SK-N-SH (cell line): Measurements from ENCODE around the gene TSSK2.

ENCODE experiments used
- CHD2 ChIP-seq: fragments of 150-350 bp; IDR thresholded peaks from 2 replicates; pipeline ENCODE4 v1.6.1; 2018; ENCODE audit warnings: low read length; ENCODE audit not compliant: partially characterized antibody
- CTCF ChIP-seq: fragments of 200-600 bp; sonication (generic); IDR thresholded peaks from 2 replicates; pipeline ENCODE4 v1.6.1; 2017; ENCODE audit warnings: antibody characterized with exemption, mild to moderate bottlenecking, moderate library complexity
- FOXJ3 ChIP-seq: sonication (generic); formaldehyde crosslinking; IDR thresholded peaks from 2 replicates; pipeline ENCODE4 v1.5.1; 2020; ENCODE audit warnings: mild to moderate bottlenecking, missing genetic modification reagents
- NRF1 ChIP-seq: IDR thresholded peaks from 2 replicates; pipeline ENCODE4 v1.6.1; 2012; ENCODE audit warnings: low read depth, mild to moderate bottlenecking, low read length
- POLR2AphosphoS5 ChIP-seq: IDR thresholded peaks from 2 replicates; pipeline ENCODE4 v1.6.1; 2012; ENCODE audit warnings: low read depth, low read length
- RAD21 ChIP-seq: IDR thresholded peaks from 2 replicates; pipeline ENCODE4 v1.6.1; 2012; ENCODE audit warnings: mild to moderate bottlenecking, low read length
- TF ChIP-seq, protein P1 (sequence below): IDR thresholded peaks from 2 replicates; pipeline ENCODE4 v1.4.0; 2012; ENCODE audit warnings: low read depth

- TF ChIP-seq RAD21 (no peak), FOXJ3 (CRISPR knock-in tag) (no peak), CTCF (no peak), POLR2AphosphoS5 (no peak), NRF1 (no peak), CHD2 (peak; percentile 8)
- TF ChIP-seq, protein P1, sequence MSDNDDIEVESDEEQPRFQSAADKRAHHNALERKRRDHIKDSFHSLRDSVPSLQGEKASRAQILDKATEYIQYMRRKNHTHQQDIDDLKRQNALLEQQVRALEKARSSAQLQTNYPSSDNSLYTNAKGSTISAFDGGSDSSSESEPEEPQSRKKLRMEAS, result no peak
Observed at GRCh38 chr22:19178065-19178656, 47.1 kb downstream of the TSSK2 start.
